Measurements from ENCODE around the gene ARHGAP11B.
A peak's percentile ranks its signal among the peaks of the same experiment; 100 is the strongest.
"Not testable (repeated sequence)": the region's sequence is repeated elsewhere in the genome, so short reads cannot be mapped to it uniquely, and the experiment has no call there.

The ARHGAP11B gene

GRCh38 chr15:30661154-30661553 is 35.2 kb downstream of the ARHGAP11B start:
- ATAC-seq (ENCODE audit: poor library complexity); H3K4me1 Mint-ChIP-seq (ENCODE audit: low read depth); H3K36me3 Mint-ChIP-seq (ENCODE audit: low read depth); H3K9me3 ChIP-seq (ENCODE audit: control insufficient read depth in 1 of 2, insufficient read depth in 1 of 2, low read length in 2 of 2); H3K27me3 Mint-ChIP-seq; H3K4me3 Mint-ChIP-seq; POLR2A ChIA-PET; H3K27me3 ChIP-seq (ENCODE audit: control insufficient read depth in 1 of 2, insufficient read depth in 2 of 2, low read length in 2 of 2); H3K27ac Mint-ChIP-seq; H3K4me3 ChIP-seq (ENCODE audit: low read length); H3K4me1 ChIP-seq (ENCODE audit: insufficient read depth, low read length); H3K9me3 Mint-ChIP-seq; H3K27ac ChIP-seq (ENCODE audit: low read depth in 1 of 2, low read length in 2 of 2); H3K36me3 ChIP-seq (ENCODE audit: insufficient read depth, low read length); CTCF ChIA-PET: not testable (repeated sequence)
- DNase-seq = peak in 3 of 14 experiments; percentile 25 to 44 (median 34)
- TF ChIP-seq CTCF (IDR thresholded peaks at IDR 0.05) = peak; percentile 61
- intact Hi-C loops (cut with DNase I, micrococcal nuclease) = loop anchor here (1.0 to 10.0 kb wide), 5 partner anchors 264 to 831 kb away; no protein-coding TSS in a partner anchor

GRCh38 chr15:30669621-30670020 is 43.7 kb downstream of the ARHGAP11B start:
- H3K4me3 Mint-ChIP-seq; H3K4me1 Mint-ChIP-seq (ENCODE audit: low read depth); DNase-seq; H3K9me3 Mint-ChIP-seq; H3K36me3 ChIP-seq (ENCODE audit: insufficient read depth, low read length); POLR2A ChIA-PET; H3K9me3 ChIP-seq (ENCODE audit: control insufficient read depth in 1 of 2, insufficient read depth in 1 of 2, low read length in 2 of 2); H3K27ac Mint-ChIP-seq; CTCF ChIA-PET; H3K4me1 ChIP-seq (ENCODE audit: insufficient read depth, low read length); H3K4me3 ChIP-seq (ENCODE audit: low read length); H3K27me3 ChIP-seq (ENCODE audit: control insufficient read depth in 1 of 2, insufficient read depth in 2 of 2, low read length in 2 of 2); H3K27me3 Mint-ChIP-seq; ATAC-seq (ENCODE audit: poor library complexity); H3K36me3 Mint-ChIP-seq (ENCODE audit: low read depth); H3K27ac ChIP-seq (ENCODE audit: low read depth in 1 of 2, low read length in 2 of 2): not testable (repeated sequence)
- intact Hi-C loops (cut with DNase I, micrococcal nuclease) = loop anchor here in 1 of 2 experiments (10.0 kb wide), 2 partner anchors 255 to 525 kb away; no protein-coding TSS in a partner anchor

DNA sequence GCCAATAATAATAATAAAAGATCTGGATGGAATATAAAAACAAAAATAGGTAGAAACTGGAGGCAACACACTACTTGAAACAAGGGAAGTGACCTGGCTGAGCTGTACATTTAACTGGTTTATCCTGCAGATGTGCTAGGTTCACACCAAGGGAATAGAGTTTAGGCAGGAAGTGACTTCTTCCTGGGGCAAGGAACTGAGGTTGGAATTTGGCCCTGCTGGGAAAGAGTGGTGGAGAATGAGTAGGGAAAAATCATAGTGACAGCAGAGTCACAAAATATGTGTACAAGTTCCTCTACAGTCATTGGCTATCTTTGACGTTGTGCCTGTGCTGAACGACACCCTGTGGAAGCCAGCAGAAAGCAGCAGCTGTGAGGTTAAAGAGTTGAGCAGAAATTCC is 44.1 kb downstream of the ARHGAP11B start:
- ChIA-PET CTCF (interaction anchor here (0.7 kb wide), 1 partner anchor 82 kb away, joined by 4 read pairs; no protein-coding TSS in a partner anchor), POLR2A (no interaction called here)
- no peaks in the 10 kb centered on the region for H3K4me1 Mint-ChIP-seq (ENCODE audit: low read depth)
- H3K9me3 ChIP-seq (ENCODE audit: control insufficient read depth in 1 of 2, insufficient read depth in 1 of 2, low read length in 2 of 2) = no peaks in the 10 kb centered on the region
- intact Hi-C loops (cut with DNase I, micrococcal nuclease) = no loop called here
- no peaks in the 10 kb centered on the region for H3K27me3 Mint-ChIP-seq
- no peak overlapping the region for H3K27ac Mint-ChIP-seq
- no peak for TF ChIP-seq CTCF (IDR thresholded peaks at IDR 0.05)
- H3K36me3 Mint-ChIP-seq (ENCODE audit: low read depth) = no peaks in the 10 kb centered on the region
- H3K27me3 ChIP-seq (ENCODE audit: control insufficient read depth in 1 of 2, insufficient read depth in 2 of 2, low read length in 2 of 2) = no peaks in the 10 kb centered on the region
- ATAC-seq (ENCODE audit: poor library complexity) (no peak), DNase-seq (no peak)
- H3K4me1 ChIP-seq (ENCODE audit: insufficient read depth, low read length) = no peaks in the 10 kb centered on the region
- no peaks in the 10 kb centered on the region for H3K9me3 Mint-ChIP-seq
- H3K36me3 ChIP-seq (ENCODE audit: insufficient read depth, low read length) = no peaks in the 10 kb centered on the region
- H3K27ac ChIP-seq (ENCODE audit: low read depth in 1 of 2, low read length in 2 of 2) = no peak overlapping the region
- no peak overlapping the region for H3K4me3 ChIP-seq (ENCODE audit: low read length)
- no peak overlapping the region for H3K4me3 Mint-ChIP-seq

GRCh38 chr15:30671309-30671708 is 45.4 kb downstream of the ARHGAP11B start:
- ATAC-seq (ENCODE audit: poor library complexity) = no peak
- no peaks in the 10 kb centered on the region for H3K36me3 ChIP-seq (ENCODE audit: insufficient read depth, low read length)
- H3K9me3 ChIP-seq (ENCODE audit: control insufficient read depth in 1 of 2, insufficient read depth in 1 of 2, low read length in 2 of 2) = no peaks in the 10 kb centered on the region
- Mint-ChIP-seq H3K27ac (no peak overlapping the region), H3K27me3 (no peaks in the 10 kb centered on the region), H3K4me3 (no peak overlapping the region), H3K9me3 (no peaks in the 10 kb centered on the region), H3K4me1 (ENCODE audit: low read depth) (no peaks in the 10 kb centered on the region), H3K36me3 (ENCODE audit: low read depth) (no peaks in the 10 kb centered on the region)
- no peak for DNase-seq
- H3K4me3 ChIP-seq (ENCODE audit: low read length) = no peak overlapping the region
- ChIA-PET CTCF (no interaction called here), POLR2A (no interaction called here)
- H3K4me1 ChIP-seq (ENCODE audit: insufficient read depth, low read length) = no peaks in the 10 kb centered on the region
- TF ChIP-seq CTCF (IDR thresholded peaks at IDR 0.05) = no peak
- intact Hi-C loops (cut with DNase I, micrococcal nuclease) = no loop called here
- H3K27ac ChIP-seq (ENCODE audit: low read depth in 1 of 2, low read length in 2 of 2) = no peak overlapping the region
- H3K27me3 ChIP-seq (ENCODE audit: control insufficient read depth in 1 of 2, insufficient read depth in 2 of 2, low read length in 2 of 2) = no peaks in the 10 kb centered on the region
